Fibroblast of pulmonary artery (primary cell): ENCODE data around the gene PTPN22.

Experiments
- DNase-seq: peaks from one replicate; pipeline ENCODE4 v3.0.0-alpha.2; 2010; ENCODE audit warnings: low read depth
- H3K4me3 ChIP-seq: replicated peaks from 2 replicates; pipeline ENCODE4 v1.5.1; 2011; ENCODE audit warnings: low read depth, mild to moderate bottlenecking, control low read depth, low read length, moderate library complexity
- CTCF ChIP-seq: IDR thresholded peaks from 2 replicates; pipeline ENCODE4 v1.5.1; 2011; ENCODE audit warnings: mild to moderate bottlenecking, control low read depth, low read length, inconsistent platforms; ENCODE audit errors: missing control alignments

Gene PTPN22

GRCh38 chr1:113779542-113779941 lies 92.0 kb downstream of the PTPN22 start:
- TF ChIP-seq CTCF, result no peak
- H3K4me3 ChIP-seq, result no peak overlapping the region

GRCh38 chr1:113777561-113777960 lies 94.0 kb downstream of the PTPN22 start:
- no peak for DNase-seq
- H3K4me3 ChIP-seq, result no peak overlapping the region
- TF ChIP-seq CTCF, result no peak

More at GRCh38 chr1:113779542-113779941, 92.0 kb downstream of the PTPN22 start:
- no peak for DNase-seq

GRCh38 chr1:113770031-113770430 lies 101.5 kb downstream of the PTPN22 start:
- DNase-seq, result no peak
- no peak for TF ChIP-seq CTCF

GRCh38 chr1:113769601-113769970 lies 101.9 kb downstream of the PTPN22 start:
- no peak for TF ChIP-seq CTCF
- no peak for DNase-seq

More at GRCh38 chr1:113770031-113770430, 101.5 kb downstream of the PTPN22 start:
- no peak overlapping the region for H3K4me3 ChIP-seq

GRCh38 chr1:113768916-113769600 lies 102.5 kb downstream of the PTPN22 start:
- no peak for DNase-seq
- TF ChIP-seq CTCF, result no peak
- no peak overlapping the region for H3K4me3 ChIP-seq

More at GRCh38 chr1:113769601-113769970, 101.9 kb downstream of the PTPN22 start:
- H3K4me3 ChIP-seq, result no peak overlapping the region

- DNase-seq, result peak; percentile 34
- no peak overlapping the region for H3K4me3 ChIP-seq
- no peak for TF ChIP-seq CTCF
These were observed 105.9 kb downstream of the PTPN22 start for GRCh38 chr1:113765306-113766230.
